Muscle layer of duodenum (tissue), 2 donors: ENCODE measurements around the gene PSD.

Source experiments
- H3K27ac ChIP-seq: one replicate; pipeline ENCODE4 v1.7.0; 2013; ENCODE audit warnings: mild to moderate bottlenecking, low read length
- H3K27me3 ChIP-seq: one replicate; pipeline ENCODE4 v1.7.0; 2013; ENCODE audit warnings: low read depth, mild to moderate bottlenecking, control low read depth, low read length
- H3K36me3 ChIP-seq, 2 donors: one replicate each; pipeline ENCODE4 v1.7.0; 2013; ENCODE audit warnings: low read length in 2 of 2, control low read depth in 1 of 2, mild to moderate bottlenecking in 1 of 2; ENCODE audit not compliant: insufficient read depth in 2 of 2, control insufficient read depth in 1 of 2
- H3K4me1 ChIP-seq, 2 donors: one replicate each; pipeline ENCODE4 v1.7.0; 2013; ENCODE audit warnings: low read length in 2 of 2, mild to moderate bottlenecking in 2 of 2, control low read depth in 1 of 2, moderate library complexity in 1 of 2; ENCODE audit not compliant: insufficient read depth in 2 of 2, control insufficient read depth in 1 of 2
- H3K4me3 ChIP-seq, 2 donors: one replicate each; pipeline ENCODE4 v1.7.0; 2013; ENCODE audit warnings: low read length in 2 of 2, low read depth in 1 of 2, mild to moderate bottlenecking in 1 of 2
- H3K9me3 ChIP-seq, 2 donors: one replicate each; pipeline ENCODE4 v1.7.0; 2013; ENCODE audit warnings: low read length in 2 of 2, control low read depth in 1 of 2, mild to moderate bottlenecking in 1 of 2; ENCODE audit not compliant: control insufficient read depth in 1 of 2
- donor health status: healthy.

Gene PSD

DNA sequence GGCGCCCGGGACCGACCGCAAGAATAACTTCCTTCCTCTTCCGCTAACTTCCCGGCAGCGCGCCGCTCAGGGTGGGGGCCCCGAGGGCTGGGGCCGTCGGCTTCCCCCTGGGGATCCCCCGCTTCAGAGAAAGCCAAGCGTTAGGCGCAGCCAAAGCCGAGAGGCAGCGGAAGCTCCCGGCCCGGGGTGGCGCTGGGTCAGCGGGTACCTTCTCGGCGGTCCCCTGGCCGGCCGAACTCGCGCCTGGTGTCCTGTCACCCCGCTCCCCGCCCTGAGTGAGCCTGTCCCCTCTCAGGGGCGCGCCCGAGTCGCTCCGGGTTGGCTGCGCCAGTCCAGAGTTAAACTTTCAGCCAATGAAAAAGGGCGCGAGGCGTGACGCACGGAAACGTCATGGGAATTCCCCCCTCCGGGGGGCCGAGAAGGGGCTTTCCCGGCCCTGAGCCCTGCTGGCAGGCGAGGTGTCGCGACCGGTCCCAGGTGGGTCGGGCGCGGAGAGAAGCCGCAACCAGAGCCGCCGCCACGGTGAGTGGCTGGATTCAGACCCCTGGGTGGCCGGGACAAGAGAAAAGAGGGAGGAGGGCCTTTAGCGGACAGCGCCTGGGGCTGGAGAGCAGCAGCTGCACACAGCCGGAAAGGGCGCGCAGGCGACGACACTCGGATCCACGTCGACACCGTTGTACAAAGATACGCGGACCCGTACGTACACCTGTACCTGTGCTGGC lies 24.3 kb downstream of the PSD start:
- Histone ChIP-seq H3K36me3 (peaks cover 13 to 14% of the 10 kb centered on the region in 2 donors), H3K9me3 (no peaks in the 10 kb centered on the region), H3K4me3 (peak overlapping the region; percentile 77 to 84), H3K27ac (peak overlapping the region; percentile 90), H3K27me3 (no peaks in the 10 kb centered on the region), H3K4me1 (peaks cover 10 to 38% of the 10 kb centered on the region in 2 donors)

DNA sequence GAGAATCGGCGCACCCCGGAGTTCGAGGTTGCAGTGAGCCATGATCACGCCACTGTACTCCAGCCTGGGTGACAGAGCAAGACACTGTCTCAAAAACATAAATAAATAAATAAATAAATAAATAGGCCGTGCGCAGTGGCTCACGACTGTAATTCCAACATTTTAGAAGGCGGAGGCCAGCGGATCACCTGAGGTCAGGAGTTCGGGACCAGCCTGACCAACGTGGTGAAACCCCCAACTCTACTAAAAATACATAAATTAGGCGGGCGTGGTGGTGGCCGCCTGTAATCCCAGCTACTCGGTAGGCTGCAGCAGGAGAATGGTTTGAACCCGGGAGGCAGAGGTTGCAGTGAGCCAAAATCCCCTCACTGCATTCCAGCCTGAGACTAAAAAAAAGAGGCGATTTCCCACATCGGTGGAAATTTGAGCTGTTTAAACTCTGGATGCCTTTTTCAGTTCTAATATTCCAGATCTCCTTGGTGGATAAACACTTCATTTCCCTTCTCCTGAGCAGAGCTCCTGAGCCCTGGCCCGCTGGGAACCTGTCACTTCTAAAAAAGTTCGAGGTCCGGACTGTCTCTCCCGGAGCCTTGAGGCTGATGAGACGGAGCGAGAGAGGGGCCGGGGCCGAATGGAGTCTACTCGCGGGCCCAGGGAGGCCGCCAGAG lies 25.0 kb downstream of the PSD start:
- Histone ChIP-seq H3K4me1 (peaks cover 10 to 33% of the 10 kb centered on the region in 2 donors), H3K4me3 (peak overlapping the region; percentile 77 to 84), H3K27me3 (no peaks in the 10 kb centered on the region), H3K36me3 (peaks cover 13 to 14% of the 10 kb centered on the region in 2 donors), H3K27ac (peak overlapping the region; percentile 90), H3K9me3 (no peaks in the 10 kb centered on the region)

DNA sequence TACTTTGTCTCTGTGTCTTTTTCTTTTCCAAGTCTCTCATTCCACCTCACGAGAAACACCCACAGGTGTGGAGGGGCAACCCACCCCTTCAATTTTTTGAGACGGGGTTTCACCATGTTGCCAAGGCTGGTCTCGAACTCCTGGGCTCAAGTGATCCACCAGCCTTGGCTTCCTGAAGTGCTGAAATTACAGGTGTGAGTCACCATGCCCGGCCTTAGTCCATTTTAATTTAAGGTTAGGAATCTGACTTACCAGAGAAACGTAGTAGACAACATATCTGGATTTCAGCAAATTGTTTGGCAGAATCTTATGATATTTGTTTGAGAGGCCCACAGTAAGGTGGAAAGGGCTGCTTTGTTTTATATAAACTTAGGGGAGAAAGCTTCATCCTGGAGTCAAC lies 26.3 kb downstream of the PSD start:
- no peak overlapping the region for H3K4me3 ChIP-seq
- H3K27me3 ChIP-seq = no peaks in the 10 kb centered on the region
- H3K27ac ChIP-seq = no peak overlapping the region
- peaks cover 10 to 21% of the 10 kb centered on the region in 2 donors for H3K4me1 ChIP-seq
- no peaks in the 10 kb centered on the region for H3K9me3 ChIP-seq
- peaks cover 4 to 5% of the 10 kb centered on the region in 2 donors for H3K36me3 ChIP-seq

DNA sequence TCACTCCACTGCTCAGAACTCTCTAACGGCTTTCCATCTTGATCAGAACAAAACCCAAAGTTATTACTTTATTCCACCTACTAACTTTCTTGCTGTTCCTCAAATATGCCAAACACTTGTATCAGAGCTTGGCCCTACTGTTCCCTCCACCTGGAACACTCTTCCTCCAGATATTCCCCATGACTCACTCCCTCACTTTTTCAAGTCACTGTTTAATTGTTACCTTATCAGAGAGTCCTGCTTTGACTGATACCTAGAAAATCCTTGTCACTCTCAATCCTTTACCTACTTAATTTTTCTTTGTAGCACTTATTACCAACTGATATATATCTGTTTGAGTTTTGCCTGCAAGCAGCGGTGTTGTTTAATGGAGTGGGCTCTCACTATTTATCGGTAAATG lies 28.7 kb downstream of the PSD start:
- H3K4me3 ChIP-seq = no peak overlapping the region
- no peaks in the 10 kb centered on the region for H3K36me3 ChIP-seq
- no peaks in the 10 kb centered on the region for H3K27me3 ChIP-seq
- peaks cover 0 to 11% of the 10 kb centered on the region in 2 donors for H3K4me1 ChIP-seq
- no peak overlapping the region for H3K27ac ChIP-seq
- no peaks in the 10 kb centered on the region for H3K9me3 ChIP-seq

DNA sequence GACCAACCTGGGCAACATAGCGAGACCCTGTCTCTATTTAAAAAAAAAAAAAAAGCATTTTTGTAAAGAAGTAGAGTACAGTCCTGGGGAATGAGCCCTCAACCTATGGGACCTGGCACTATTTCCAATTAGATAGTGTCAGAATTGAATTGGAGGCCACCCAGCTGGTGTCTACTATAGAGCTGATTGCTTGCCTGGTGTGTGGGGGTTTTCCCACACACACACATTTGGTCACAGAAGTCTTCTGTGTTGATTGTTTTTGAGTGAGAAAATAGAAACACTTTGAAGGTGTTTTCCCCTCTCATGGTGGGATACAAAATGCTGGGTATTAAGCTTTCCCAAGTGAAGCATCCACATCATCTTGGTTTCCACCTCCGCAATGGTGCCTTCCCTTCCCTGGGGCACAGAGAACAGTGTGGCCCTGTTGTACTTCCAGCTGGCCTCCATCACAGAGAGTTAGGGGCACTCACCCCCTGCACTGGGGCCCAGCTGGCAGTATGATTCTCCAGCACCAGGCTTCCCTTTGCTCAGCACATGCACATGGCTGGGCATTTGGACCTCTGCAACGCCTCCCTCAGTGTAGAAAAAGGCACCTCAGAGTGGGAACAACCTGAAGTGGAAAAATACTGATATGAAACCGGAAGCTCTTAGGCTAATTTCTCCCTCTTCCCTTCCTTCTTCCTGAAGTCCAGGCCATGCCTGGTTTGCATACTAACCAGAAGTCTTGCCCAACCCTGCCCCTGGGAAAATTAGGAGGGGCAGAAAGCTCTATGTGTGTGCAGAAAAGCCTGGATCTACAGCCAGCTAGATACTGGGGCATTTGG lies 33.8 kb downstream of the PSD start:
- Histone ChIP-seq H3K9me3 (no peaks in the 10 kb centered on the region), H3K36me3 (peaks cover 21 to 35% of the 10 kb centered on the region in 2 donors), H3K27ac (no peak overlapping the region)

DNA sequence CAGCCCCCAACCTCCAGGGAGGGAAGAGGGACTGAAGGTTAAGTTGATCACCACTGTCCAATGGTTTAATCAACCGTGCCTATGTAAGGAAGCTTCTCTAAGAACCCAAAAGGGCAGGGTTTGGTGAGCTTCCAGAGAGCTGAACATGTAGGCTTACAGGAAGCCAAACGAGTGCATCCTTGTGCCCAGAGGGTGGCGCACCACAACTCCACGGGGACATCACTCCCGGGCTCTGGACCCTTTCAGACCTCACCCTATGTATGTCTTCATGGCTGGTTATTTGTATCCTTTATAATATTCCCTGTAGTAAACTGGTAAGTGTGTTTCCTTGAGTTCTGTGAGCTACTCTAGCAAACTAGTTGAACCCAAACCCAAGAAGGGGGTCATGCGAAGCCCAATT lies 34.5 kb downstream of the PSD start:
- H3K27ac ChIP-seq = no peak overlapping the region
- H3K4me3 ChIP-seq = no peak overlapping the region
- peaks cover 0 to 4% of the 10 kb centered on the region in 2 donors for H3K4me1 ChIP-seq

More for the DNA sequence above, 33.8 kb downstream of the PSD start:
- peaks cover 0 to 4% of the 10 kb centered on the region in 2 donors for H3K4me1 ChIP-seq
- no peak overlapping the region for H3K4me3 ChIP-seq
- H3K27me3 ChIP-seq = no peaks in the 10 kb centered on the region

DNA sequence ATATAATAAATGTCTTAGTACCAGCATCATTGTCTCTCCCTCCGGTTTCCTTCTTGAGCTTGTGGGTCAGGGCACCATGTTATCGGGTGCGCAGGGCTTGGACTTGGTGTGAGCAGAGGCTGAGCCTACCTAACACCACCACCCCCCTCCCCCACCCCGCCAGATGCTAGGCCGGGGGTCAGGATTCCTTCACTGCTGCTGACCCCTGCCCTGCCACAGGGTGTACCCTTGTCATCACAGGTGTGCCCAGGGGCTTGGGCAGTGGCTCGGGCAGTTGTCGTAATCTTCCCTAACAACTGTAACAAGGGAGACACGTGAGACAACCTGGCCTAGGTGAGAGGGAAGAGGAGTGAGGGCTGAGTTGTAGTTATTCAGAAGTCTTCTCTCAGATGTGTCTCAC lies 35.7 kb downstream of the PSD start:
- no peaks in the 10 kb centered on the region for H3K9me3 ChIP-seq
- H3K4me3 ChIP-seq = no peak overlapping the region
- peaks cover 31 to 53% of the 10 kb centered on the region in 2 donors for H3K36me3 ChIP-seq
- H3K4me1 ChIP-seq = peaks cover 0 to 4% of the 10 kb centered on the region in 2 donors
- no peak overlapping the region for H3K27ac ChIP-seq
- no peaks in the 10 kb centered on the region for H3K27me3 ChIP-seq

More for the DNA sequence above, 34.5 kb downstream of the PSD start:
- Histone ChIP-seq H3K9me3 (no peaks in the 10 kb centered on the region), H3K36me3 (peaks cover 29 to 43% of the 10 kb centered on the region in 2 donors), H3K27me3 (no peaks in the 10 kb centered on the region)

DNA sequence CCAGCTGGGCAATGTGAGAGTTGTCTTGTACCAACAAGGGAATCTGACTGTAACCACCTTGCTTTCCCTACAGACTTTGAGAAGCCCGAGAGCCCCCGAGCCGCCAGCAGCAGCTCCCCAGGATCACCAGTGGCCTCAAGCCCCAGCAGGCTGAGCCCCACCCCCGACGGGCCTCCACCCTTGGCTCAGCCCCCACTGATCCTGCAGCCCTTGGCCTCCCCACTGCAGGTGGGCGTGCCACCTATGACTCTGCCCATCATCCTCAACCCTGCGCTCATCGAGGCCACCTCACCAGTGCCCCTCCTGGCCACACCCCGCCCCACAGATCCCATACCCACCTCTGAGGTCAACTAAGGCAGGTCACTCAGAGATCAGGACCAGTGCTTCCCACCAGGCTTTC lies 36.6 kb downstream of the PSD start:
- Histone ChIP-seq H3K4me3 (no peak overlapping the region), H3K36me3 (peaks cover 31 to 54% of the 10 kb centered on the region in 2 donors), H3K27ac (no peak overlapping the region), H3K4me1 (peaks cover 0 to 4% of the 10 kb centered on the region in 2 donors), H3K27me3 (no peaks in the 10 kb centered on the region), H3K9me3 (no peaks in the 10 kb centered on the region)

DNA sequence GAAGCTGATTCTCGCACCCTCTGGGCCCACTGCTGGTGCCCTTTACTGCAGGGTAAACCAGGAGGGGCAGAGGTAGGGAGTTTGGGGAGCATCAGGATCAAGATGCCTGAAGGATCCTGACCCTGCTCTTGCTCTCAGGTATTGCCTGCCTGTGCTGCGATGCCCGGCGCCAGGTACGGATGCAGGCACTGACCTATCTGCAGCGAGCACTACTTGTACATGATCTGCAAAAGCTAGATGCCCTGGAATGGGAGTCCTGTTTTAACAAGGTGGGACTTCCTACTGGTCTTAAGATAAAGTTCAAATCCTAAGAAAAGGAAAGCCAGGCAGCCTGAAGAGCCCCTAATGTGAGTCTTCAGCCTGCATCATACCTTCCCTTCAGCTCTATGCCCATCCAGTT lies 39.2 kb downstream of the PSD start:
- H3K36me3 ChIP-seq = peaks cover 50 to 77% of the 10 kb centered on the region in 2 donors
- no peak overlapping the region for H3K4me3 ChIP-seq

DNA sequence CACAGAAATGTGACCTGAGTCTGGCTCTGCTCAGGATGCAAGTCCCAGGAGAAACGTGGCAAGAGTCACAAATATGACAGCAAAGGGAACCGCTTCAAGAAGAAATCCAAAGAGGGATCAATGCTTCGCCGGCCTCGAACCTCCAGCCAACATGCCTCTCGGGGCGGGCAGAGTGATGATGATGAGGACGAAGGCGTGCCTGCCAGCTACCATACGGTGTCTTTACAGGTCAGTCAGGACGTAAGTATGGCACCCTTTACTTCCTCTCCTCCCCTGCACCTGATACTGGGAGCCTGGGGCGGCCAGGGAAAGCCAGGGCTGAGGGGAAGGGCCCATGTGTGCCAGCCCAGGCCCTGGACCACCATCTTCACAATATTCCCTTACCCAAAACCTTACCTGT lies 41.7 kb downstream of the PSD start:
- H3K36me3 ChIP-seq = peaks cover 50 to 78% of the 10 kb centered on the region in 2 donors

More for the DNA sequence above, 39.2 kb downstream of the PSD start:
- Histone ChIP-seq H3K27me3 (no peaks in the 10 kb centered on the region), H3K27ac (no peak overlapping the region), H3K4me1 (no peaks in the 10 kb centered on the region), H3K9me3 (no peaks in the 10 kb centered on the region)

DNA sequence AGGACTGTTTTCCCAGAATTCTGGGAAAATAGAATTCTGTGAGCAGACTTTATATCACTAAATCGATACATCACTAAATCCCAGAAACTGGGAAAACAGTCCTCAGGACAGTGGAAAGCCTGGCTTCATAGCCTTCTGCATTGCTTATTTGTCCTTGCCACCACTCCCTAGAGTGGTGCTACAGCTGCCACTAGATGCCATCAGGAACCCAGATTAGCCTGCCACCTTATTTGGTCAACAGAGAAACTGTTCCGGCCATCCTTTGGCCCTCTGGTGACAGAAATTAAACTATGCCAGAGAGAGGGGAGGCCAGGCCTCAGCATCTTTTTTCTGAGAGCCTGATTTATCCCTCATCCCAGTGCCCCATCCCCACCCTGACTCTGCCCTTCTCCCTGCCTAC lies 42.7 kb downstream of the PSD start:
- Histone ChIP-seq H3K27ac (no peak overlapping the region), H3K4me1 (no peaks in the 10 kb centered on the region), H3K36me3 (peaks cover 52 to 79% of the 10 kb centered on the region in 2 donors), H3K9me3 (peaks cover 0 to 4% of the 10 kb centered on the region in 2 donors), H3K27me3 (no peaks in the 10 kb centered on the region), H3K4me3 (no peak overlapping the region)

More for the DNA sequence above, 41.7 kb downstream of the PSD start:
- Histone ChIP-seq H3K9me3 (no peaks in the 10 kb centered on the region), H3K4me1 (no peaks in the 10 kb centered on the region), H3K27me3 (no peaks in the 10 kb centered on the region), H3K27ac (no peak overlapping the region), H3K4me3 (no peak overlapping the region)
